Muscle layer of duodenum (tissue), 2 donors: ENCODE data around the gene INA.
A peak's percentile ranks its signal among the peaks of the same experiment; 100 is the strongest.
"Not testable (repeated sequence)": the region's sequence is repeated elsewhere in the genome, so short reads cannot be mapped to it uniquely, and the experiment has no call there.

Experiments
- H3K27ac ChIP-seq: one replicate; pipeline ENCODE4 v1.7.0; 2013; ENCODE audit warnings: mild to moderate bottlenecking, low read length
- H3K27me3 ChIP-seq: one replicate; pipeline ENCODE4 v1.7.0; 2013; ENCODE audit warnings: low read depth, mild to moderate bottlenecking, control low read depth, low read length
- H3K36me3 ChIP-seq, 2 donors: one replicate each; pipeline ENCODE4 v1.7.0; 2013; ENCODE audit warnings: low read length in 2 of 2, control low read depth in 1 of 2, mild to moderate bottlenecking in 1 of 2; ENCODE audit not compliant: insufficient read depth in 2 of 2, control insufficient read depth in 1 of 2
- H3K4me1 ChIP-seq, 2 donors: one replicate each; pipeline ENCODE4 v1.7.0; 2013; ENCODE audit warnings: low read length in 2 of 2, mild to moderate bottlenecking in 2 of 2, control low read depth in 1 of 2, moderate library complexity in 1 of 2; ENCODE audit not compliant: insufficient read depth in 2 of 2, control insufficient read depth in 1 of 2
- H3K4me3 ChIP-seq, 2 donors: one replicate each; pipeline ENCODE4 v1.7.0; 2013; ENCODE audit warnings: low read length in 2 of 2, low read depth in 1 of 2, mild to moderate bottlenecking in 1 of 2
- H3K9me3 ChIP-seq, 2 donors: one replicate each; pipeline ENCODE4 v1.7.0; 2013; ENCODE audit warnings: low read length in 2 of 2, control low read depth in 1 of 2, mild to moderate bottlenecking in 1 of 2; ENCODE audit not compliant: control insufficient read depth in 1 of 2
- donor health status: healthy.

Gene INA

GRCh38 chr10:103246324-103246723 lies 30.6 kb upstream of the INA start:
- H3K4me1 ChIP-seq, result no peaks in the 10 kb centered on the region
- H3K36me3 ChIP-seq, result no peaks in the 10 kb centered on the region
- H3K4me3 ChIP-seq, result no peak overlapping the region
- no peaks in the 10 kb centered on the region for H3K27me3 ChIP-seq
- H3K9me3 ChIP-seq, result no peaks in the 10 kb centered on the region
- no peak overlapping the region for H3K27ac ChIP-seq

DNA sequence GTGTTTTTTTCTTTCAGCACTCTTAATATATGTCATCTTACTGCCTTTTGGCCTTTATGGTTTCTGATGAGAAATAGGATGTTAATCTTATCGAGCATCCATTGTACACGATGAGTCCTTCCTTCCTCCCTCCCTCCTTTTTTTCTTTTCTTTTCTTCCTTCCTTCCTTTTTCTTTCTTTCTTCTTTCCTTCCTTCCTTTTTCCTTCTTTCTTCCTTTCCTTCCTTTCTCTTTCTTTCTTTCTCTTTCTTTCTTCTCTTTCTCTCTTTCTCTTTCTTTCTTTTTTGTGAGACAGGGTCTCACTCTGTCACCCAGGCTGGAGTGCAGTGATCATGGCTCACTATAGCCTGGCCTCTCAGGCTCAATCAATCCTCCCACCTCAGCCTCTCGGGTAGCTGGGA lies 22.8 kb upstream of the INA start:
- H3K4me3 ChIP-seq, result no peak overlapping the region
- no peaks in the 10 kb centered on the region for H3K4me1 ChIP-seq
- no peaks in the 10 kb centered on the region for H3K27me3 ChIP-seq
- no peak overlapping the region for H3K27ac ChIP-seq
- H3K36me3 ChIP-seq, result no peaks in the 10 kb centered on the region
- no peaks in the 10 kb centered on the region for H3K9me3 ChIP-seq

DNA sequence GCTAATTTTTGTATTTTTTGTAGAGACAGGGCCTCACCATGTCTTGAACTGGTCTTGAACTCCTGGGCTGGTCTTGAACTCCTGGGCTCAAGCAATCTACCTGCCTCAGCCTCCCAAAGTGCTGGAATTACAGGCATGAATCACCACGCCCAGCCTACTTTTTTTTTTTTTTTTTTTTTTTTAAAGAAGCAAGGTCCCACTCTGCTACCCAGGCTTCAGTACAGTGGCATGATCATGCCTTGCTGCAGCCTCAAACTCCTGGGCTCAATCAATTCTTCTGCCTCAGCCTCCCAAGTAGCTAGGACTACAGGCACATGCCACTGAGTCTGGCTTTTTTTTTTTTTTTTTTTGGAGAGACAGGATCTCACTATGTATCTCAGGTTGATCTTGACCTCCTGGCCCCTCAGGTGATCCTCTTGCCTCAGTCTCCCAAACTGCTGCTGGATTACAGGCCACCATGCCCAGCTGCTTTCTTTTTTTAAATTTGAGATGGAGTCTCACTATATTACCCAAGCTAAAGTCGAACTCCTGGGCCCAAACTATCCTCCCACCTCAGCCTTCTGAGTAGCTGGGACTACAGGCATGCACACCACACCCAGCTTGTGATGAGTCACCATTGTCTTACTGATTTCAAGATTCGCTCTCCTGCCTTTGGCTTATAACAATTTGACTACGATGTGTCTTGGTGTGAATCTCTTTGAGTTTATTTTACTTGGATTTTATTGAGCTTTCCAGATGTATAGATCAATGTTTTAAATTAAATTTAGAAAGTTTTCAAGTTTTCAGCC lies 22.2 kb upstream of the INA start:
- H3K36me3 ChIP-seq, result no peaks in the 10 kb centered on the region
- no peaks in the 10 kb centered on the region for H3K4me1 ChIP-seq
- H3K9me3 ChIP-seq, result no peaks in the 10 kb centered on the region
- H3K4me3 ChIP-seq, result no peak overlapping the region
- H3K27ac ChIP-seq, result no peak overlapping the region
- no peaks in the 10 kb centered on the region for H3K27me3 ChIP-seq

GRCh38 chr10:103256613-103257012 lies 20.3 kb upstream of the INA start:
- no peak overlapping the region for H3K4me3 ChIP-seq
- H3K4me1 ChIP-seq, result no peaks in the 10 kb centered on the region
- no peaks in the 10 kb centered on the region for H3K27me3 ChIP-seq
- H3K36me3 ChIP-seq, result no peaks in the 10 kb centered on the region
- no peaks in the 10 kb centered on the region for H3K9me3 ChIP-seq
- H3K27ac ChIP-seq, result no peak overlapping the region

DNA sequence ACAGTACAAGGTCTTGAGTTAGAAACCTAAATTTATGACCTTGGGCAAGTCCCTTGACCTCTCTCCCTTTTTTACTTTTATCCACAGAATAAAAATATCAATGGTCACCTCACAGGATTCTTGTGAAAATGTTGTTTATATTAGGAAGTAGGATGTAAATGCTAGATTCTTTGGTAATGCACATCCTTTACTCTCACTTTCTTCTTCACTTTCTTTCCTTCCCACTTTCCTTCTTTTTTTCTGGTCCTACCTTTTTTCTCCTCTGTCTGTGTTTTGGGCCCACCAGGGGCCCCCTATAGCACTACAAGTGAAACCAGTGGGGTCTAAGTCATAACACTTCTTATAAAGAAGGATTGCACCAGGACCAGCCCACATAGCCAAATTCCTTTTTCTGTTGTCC lies 19.1 kb upstream of the INA start:
- Histone ChIP-seq H3K4me1 (no peaks in the 10 kb centered on the region), H3K27me3 (no peaks in the 10 kb centered on the region), H3K9me3 (no peaks in the 10 kb centered on the region), H3K4me3 (no peak overlapping the region), H3K27ac (no peak overlapping the region), H3K36me3 (no peaks in the 10 kb centered on the region)

DNA sequence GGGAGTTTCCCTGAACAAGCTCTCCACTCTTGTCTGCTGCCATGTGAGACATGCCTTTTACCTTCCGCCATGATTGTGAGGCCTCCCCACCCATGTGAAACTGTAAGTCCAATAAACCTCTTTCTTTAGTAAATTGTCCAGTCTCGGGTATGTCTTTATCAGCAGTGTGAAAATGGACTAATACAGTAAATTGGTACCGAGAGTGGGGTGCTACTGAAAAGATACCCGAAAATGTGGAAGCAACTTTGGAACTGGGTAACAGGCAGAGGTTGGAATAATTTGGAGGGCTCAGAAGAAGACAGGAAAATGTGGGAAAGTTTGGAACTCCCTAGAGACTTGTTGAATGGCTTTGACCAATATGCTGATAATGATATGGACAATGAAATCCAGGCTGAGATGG lies 18.0 kb upstream of the INA start:
- H3K27ac ChIP-seq, H3K36me3 ChIP-seq, H3K4me3 ChIP-seq, H3K4me1 ChIP-seq, H3K27me3 ChIP-seq, H3K9me3 ChIP-seq: not testable (repeated sequence)

- Histone ChIP-seq H3K4me3 (no peak overlapping the region), H3K9me3 (no peaks in the 10 kb centered on the region), H3K27me3 (no peaks in the 10 kb centered on the region), H3K4me1 (no peaks in the 10 kb centered on the region), H3K36me3 (no peaks in the 10 kb centered on the region), H3K27ac (no peak overlapping the region)
Measured at GRCh38 chr10:103259989-103260388, 16.9 kb upstream of the INA start.

DNA sequence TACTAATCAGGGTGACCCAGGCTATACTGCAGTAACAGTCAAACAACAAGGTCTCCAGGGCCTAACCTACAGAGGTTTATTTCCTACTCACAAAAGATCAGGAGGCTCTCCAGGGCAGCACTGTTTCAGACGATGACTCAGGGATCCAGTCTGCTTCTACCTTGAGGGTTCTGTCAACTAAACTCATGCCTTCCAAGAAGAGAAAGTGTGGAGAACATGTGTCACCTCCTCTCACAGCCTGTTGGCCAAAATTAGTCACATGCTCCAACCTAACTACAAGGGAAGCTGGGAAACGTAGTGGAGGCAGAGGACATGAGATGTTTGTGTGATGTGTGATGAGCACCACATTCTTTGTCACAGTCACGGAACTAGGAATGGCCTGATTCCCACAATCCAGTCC lies 14.7 kb upstream of the INA start:
- H3K4me1 ChIP-seq, result no peaks in the 10 kb centered on the region
- H3K27me3 ChIP-seq, result no peaks in the 10 kb centered on the region
- H3K27ac ChIP-seq, result no peak overlapping the region
- H3K9me3 ChIP-seq, result no peaks in the 10 kb centered on the region
- no peak overlapping the region for H3K4me3 ChIP-seq
- H3K36me3 ChIP-seq, result no peaks in the 10 kb centered on the region

DNA sequence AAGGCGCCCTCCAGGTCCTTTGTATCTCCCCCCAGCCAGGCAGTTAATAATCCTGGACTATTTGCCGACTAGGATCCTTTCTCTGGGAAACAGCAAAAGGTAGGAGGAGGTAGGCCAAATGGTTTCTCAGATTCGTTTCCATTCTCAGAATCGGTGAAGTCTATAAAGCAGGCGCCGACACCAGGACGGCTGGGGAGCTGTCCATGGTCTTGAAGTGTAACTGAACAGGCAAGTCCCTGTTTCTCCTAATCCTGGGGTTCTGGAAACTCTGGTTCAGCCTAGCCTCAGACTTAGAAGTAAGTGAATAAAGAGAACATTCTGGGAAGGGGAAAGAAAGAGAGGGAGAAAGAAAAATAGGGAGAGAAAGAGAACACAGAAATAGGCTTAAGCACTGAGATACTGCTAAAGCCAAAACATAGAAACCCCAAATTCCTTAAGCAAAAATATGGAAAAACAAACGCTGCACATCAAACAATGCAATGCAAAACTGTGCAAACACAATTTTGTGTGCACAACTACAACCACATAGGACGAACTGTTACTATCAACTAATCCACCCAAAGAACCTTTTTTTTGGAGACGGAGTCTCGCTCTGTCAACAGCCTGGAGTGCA lies 11.1 kb upstream of the INA start:
- no peak overlapping the region for H3K27ac ChIP-seq
- H3K4me3 ChIP-seq, result no peak overlapping the region
- no peaks in the 10 kb centered on the region for H3K4me1 ChIP-seq
- H3K27me3 ChIP-seq, result no peaks in the 10 kb centered on the region
- no peaks in the 10 kb centered on the region for H3K9me3 ChIP-seq
- H3K36me3 ChIP-seq, result no peaks in the 10 kb centered on the region

GRCh38 chr10:103273041-103273441 lies 3.9 kb upstream of the INA start:
- peaks cover 27% of the 10 kb centered on the region for H3K27me3 ChIP-seq
- no peak overlapping the region for H3K27ac ChIP-seq
- H3K4me3 ChIP-seq, result no peak overlapping the region
- H3K9me3 ChIP-seq, result peaks cover 0 to 3% of the 10 kb centered on the region in 2 donors
- peaks cover 0 to 16% of the 10 kb centered on the region in 2 donors for H3K4me1 ChIP-seq
- no peaks in the 10 kb centered on the region for H3K36me3 ChIP-seq

DNA sequence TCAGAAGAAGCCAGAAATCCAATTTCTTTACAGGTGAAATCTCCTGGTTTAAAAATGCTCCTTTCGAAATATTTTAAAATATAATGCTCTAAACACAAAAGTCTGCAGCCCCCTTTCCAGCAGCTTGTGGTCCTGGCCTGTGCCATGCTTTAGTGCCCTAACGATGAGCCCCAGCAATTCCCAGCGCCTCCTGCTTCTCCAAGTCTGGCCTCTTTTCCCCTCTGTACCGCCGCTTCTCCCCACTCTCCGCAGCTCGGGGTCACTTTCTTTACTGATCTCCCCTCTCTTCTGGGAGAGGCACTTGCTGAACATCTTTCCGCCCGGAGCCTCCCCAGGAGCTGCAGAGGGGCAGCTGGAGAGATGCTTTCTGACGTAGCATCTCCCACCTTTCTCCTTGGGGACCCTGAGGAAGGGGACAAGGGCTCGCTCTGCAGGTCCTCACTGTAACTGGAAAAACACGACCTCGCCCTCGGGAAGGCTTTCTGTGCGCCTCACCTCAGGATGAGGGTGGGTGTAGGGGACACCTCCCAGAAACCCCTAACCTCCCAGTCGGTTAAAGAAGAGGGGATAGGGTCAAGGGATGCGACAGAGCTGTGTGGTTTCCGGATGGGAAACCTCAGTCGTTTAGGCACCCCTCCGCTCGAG lies 565 bp upstream of the INA start:
- H3K9me3 ChIP-seq, result peaks cover 0 to 4% of the 10 kb centered on the region in 2 donors
- H3K4me3 ChIP-seq, result peak overlapping the region in 1 of 2 donors; percentile 62
- no peak overlapping the region for H3K27ac ChIP-seq
- peaks cover 42% of the 10 kb centered on the region for H3K27me3 ChIP-seq
- peaks cover 0 to 16% of the 10 kb centered on the region in 2 donors for H3K4me1 ChIP-seq
- no peaks in the 10 kb centered on the region for H3K36me3 ChIP-seq
